HepG2 (cell line): ENCODE results near the gene GPN1. TPM values are rescaled to one million over a fixed set of nuclear protein-coding genes. Genes with fewer than 3 reads are reported as not detected.

Experiments used
- AKAP8 ChIP-seq: sonication (generic); formaldehyde crosslinking; IDR thresholded peaks from 2 replicates; pipeline ENCODE4 v1.5.1; 2020; ENCODE audit warnings: mild to moderate bottlenecking, missing genetic modification reagents
- ATRX ChIP-seq: sonication (generic); formaldehyde crosslinking; IDR thresholded peaks from 2 replicates; pipeline ENCODE4 v1.4.0; 2020; ENCODE audit warnings: missing genetic modification reagents, borderline replicate concordance
- JDP2 ChIP-seq: sonication (generic); formaldehyde crosslinking; IDR thresholded peaks from 2 replicates; pipeline ENCODE4 v1.8.1; 2022; ENCODE audit warnings: missing genetic modification reagents, borderline replicate concordance
- KDM6A ChIP-seq: IDR thresholded peaks from 2 replicates; pipeline ENCODE4 v1.6.1; 2016; ENCODE audit warnings: low read depth
- KMT2A ChIP-seq: sonication (generic); formaldehyde crosslinking; IDR thresholded peaks from 2 replicates; pipeline ENCODE4 v1.4.0; 2020; ENCODE audit warnings: missing genetic modification reagents
- NR0B2 ChIP-seq: sonication (generic); formaldehyde crosslinking; IDR thresholded peaks from 2 replicates; pipeline ENCODE4 v1.4.0; 2020; ENCODE audit warnings: mild to moderate bottlenecking, missing genetic modification reagents
- PPARG ChIP-seq: conservative IDR thresholded peaks from 2 replicates; pipeline ENCODE4 v1.6.1; 2016; ENCODE audit warnings: missing biosample characterization, missing genetic modification reagents
- PREB ChIP-seq: sonication (generic); formaldehyde crosslinking; IDR thresholded peaks from 2 replicates; pipeline ENCODE4 v1.4.0; 2020; ENCODE audit warnings: missing genetic modification reagents
- RBAK ChIP-seq: sonication (generic); formaldehyde crosslinking; IDR thresholded peaks from 2 replicates; pipeline ENCODE4 v1.5.1; 2020; ENCODE audit warnings: mild to moderate bottlenecking, missing genetic modification reagents
- SOX6 ChIP-seq, 2 experiments: fragments of 450-650 bp in 1 of 2; sonication (generic) in 1 of 2; formaldehyde crosslinking in 1 of 2; IDR thresholded peaks; 2 replicates each; pipeline versions ENCODE4 v1.4.0 to v1.6.1; 2017 to 2020; ENCODE audit warnings: antibody characterized with exemption in 1 of 2, mild to moderate bottlenecking in 1 of 2, missing genetic modification reagents in 1 of 2
- TEAD2 ChIP-seq: sonication (generic); formaldehyde crosslinking; IDR thresholded peaks from 2 replicates; pipeline ENCODE4 v1.9.0; 2021; ENCODE audit warnings: missing genetic modification reagents
- ZBTB14 ChIP-seq: sonication (generic); formaldehyde crosslinking; IDR thresholded peaks from 2 replicates; pipeline ENCODE4 v1.4.0; 2020; ENCODE audit warnings: missing genetic modification reagents
- ZFP90 ChIP-seq: sonication (generic); formaldehyde crosslinking; IDR thresholded peaks from 2 replicates; pipeline ENCODE4 v1.8.0; 2022; ENCODE audit warnings: missing genetic modification reagents, mild to moderate bottlenecking, inconsistent platforms, borderline replicate concordance
- ZNF136 ChIP-seq: sonication (generic); formaldehyde crosslinking; IDR thresholded peaks from 2 replicates; pipeline ENCODE4 v1.8.1; 2022; ENCODE audit warnings: low read depth, mild to moderate bottlenecking, moderate library complexity, missing genetic modification reagents
- ZNF20 ChIP-seq: sonication (generic); formaldehyde crosslinking; IDR thresholded peaks from 2 replicates; pipeline ENCODE4 v1.4.0; 2020; ENCODE audit warnings: mild to moderate bottlenecking, moderate library complexity, missing genetic modification reagents
- ZNF3 ChIP-seq: IDR thresholded peaks from 2 replicates; pipeline ENCODE4 v1.7.0; 2017; ENCODE audit warnings: inconsistent platforms
- ZNF318 ChIP-seq: sonication (generic); formaldehyde crosslinking; IDR thresholded peaks from 2 replicates; pipeline ENCODE4 v1.4.0; 2020; ENCODE audit warnings: mild to moderate bottlenecking, missing genetic modification reagents
- ZNF33B ChIP-seq: sonication (generic); formaldehyde crosslinking; IDR thresholded peaks from 2 replicates; pipeline ENCODE4 v1.5.1; 2020; ENCODE audit warnings: mild to moderate bottlenecking, missing genetic modification reagents
- ZNF44 ChIP-seq: sonication (generic); formaldehyde crosslinking; IDR thresholded peaks from 2 replicates; pipeline ENCODE4 v1.5.1; 2020; ENCODE audit warnings: mild to moderate bottlenecking, missing genetic modification reagents
- ZNF75D ChIP-seq: sonication (generic); formaldehyde crosslinking; IDR thresholded peaks from 2 replicates; pipeline ENCODE4 v1.8.1; 2023; ENCODE audit warnings: missing genetic modification reagents, mild to moderate bottlenecking, borderline replicate concordance
- ZNF891 ChIP-seq: sonication (generic); formaldehyde crosslinking; IDR thresholded peaks from 2 replicates; pipeline ENCODE4 v1.5.0; 2020; ENCODE audit warnings: mild to moderate bottlenecking, missing genetic modification reagents
- ZSCAN9 ChIP-seq: IDR thresholded peaks from 2 replicates; pipeline ENCODE4 v1.6.1; 2016; ENCODE audit warnings: borderline replicate concordance
- polyA plus RNA-seq, 8 experiments: library from polyadenylated mRNA; depleted of rRNA in 3 of 8; stranded (reverse) in 7 of 8; unstranded in 1 of 8; fragments of >200 nt; fragmentation: Illumina TruSeq in 4 of 8; extraction: Trizol in 4 of 8; gene quantifications; 2 replicates each; pipeline versions ENCODE4 v1.2.1 to v1.2.3, GENCODE V29; 2011 to 2016; ENCODE audit warnings: low read depth in 4 of 8, missing spikeins in 1 of 8, mixed read lengths in 1 of 8; ENCODE audit not compliant: insufficient read depth in 1 of 8
- total RNA-seq, 5 experiments: library from RNA; depleted of rRNA; stranded (reverse); fragments of >200 nt; fragmentation: Illumina TruSeq; extraction: Trizol; gene quantifications; 2 replicates each; pipeline ENCODE4 v1.2.3, GENCODE V29; 2016; ENCODE audit warnings: low read depth in 1 of 5

GPN1 gene
- total and polyA plus RNA-seq, 2 of the 13 experiments (the other 11 are each of a cell fraction or from before 2014, with no cell fraction given) = 54.5 to 62.7 TPM

- TF ChIP-seq ZNF318 (CRISPR knock-in tag) (no peak), NR0B2 (CRISPR knock-in tag) (no peak), PPARG (CRISPR knock-in tag) (no peak), ZFP90 (no peak), ZNF136 (CRISPR knock-in tag) (no peak), TEAD2 (no peak), ZNF891 (no peak), ZNF33B (CRISPR knock-in tag) (peak; percentile 80; the same call in 1 of the 2 replicates), ZNF75D (CRISPR knock-in tag) (no peak), KMT2A (no peak), AKAP8 (no peak), RBAK (CRISPR knock-in tag) (no peak), ZBTB14 (CRISPR knock-in tag) (no peak), ZNF44 (0 out of 2 replicates have a peak, but pooled peaks have one; percentile 5), ZSCAN9 (no peak), JDP2 (CRISPR knock-in tag) (no peak), SOX6 (IDR thresholded peaks at IDR 0.05) (no peak), SOX6 (CRISPR knock-in tag; IDR thresholded peaks at IDR 0.05) (no peak), PREB (no peak), ATRX (CRISPR knock-in tag) (no peak), KDM6A (CRISPR knock-in tag) (no peak), ZNF20 (CRISPR knock-in tag) (no peak), ZNF3 (CRISPR knock-in tag) (no peak)
Measured at GRCh38 chr2:27664154-27664574, 35.3 kb downstream of the GPN1 start (continued).
